ENCODE results near the gene CHST11. TPM values are rescaled to one million over a fixed set of nuclear protein-coding genes. Genes with fewer than 3 reads are reported as not detected.

The CHST11 gene
- total RNA-seq, 2 donors from 2014 or later = 7.8 to 11.9 TPM

- H3K36me3 ChIP-seq = no peaks in the 10 kb centered on the region
- TF ChIP-seq CTCF (IDR thresholded peaks at IDR 0.05) = no peak
- H3K4me3 ChIP-seq = no peak overlapping the region
- H3K4me1 ChIP-seq = peaks cover 0 to 77% of the 10 kb centered on the region in 2 donors
- H3K27ac ChIP-seq = peak overlapping the region; percentile 84 to 90
- no peak for DNase-seq (ENCODE audit: low spot score)
- no peaks in the 10 kb centered on the region for H3K9me3 ChIP-seq
- H3K27me3 ChIP-seq = no peaks in the 10 kb centered on the region
These were observed 213.1 kb downstream of the CHST11 start for GRCh38 chr12:104669851-104670337.

- H3K27me3 ChIP-seq = no peaks in the 10 kb centered on the region
- H3K27ac ChIP-seq = peak overlapping the region; percentile 84 to 90
- no peaks in the 10 kb centered on the region for H3K9me3 ChIP-seq
- no peak for DNase-seq (ENCODE audit: low spot score)
- H3K4me1 ChIP-seq = peaks cover 0 to 77% of the 10 kb centered on the region in 2 donors
- TF ChIP-seq CTCF (IDR thresholded peaks at IDR 0.05) = no peak
- H3K4me3 ChIP-seq = no peak overlapping the region
- no peaks in the 10 kb centered on the region for H3K36me3 ChIP-seq
These were observed 214.0 kb downstream of the CHST11 start for GRCh38 chr12:104670439-104671408.

- DNase-seq (ENCODE audit: low spot score) = peak; percentile 95
- Histone ChIP-seq H3K4me1 (peaks cover 0 to 77% of the 10 kb centered on the region in 2 donors), H3K27ac (peak overlapping the region; percentile 84 to 90), H3K27me3 (no peaks in the 10 kb centered on the region), H3K4me3 (no peak overlapping the region), H3K9me3 (no peaks in the 10 kb centered on the region), H3K36me3 (no peaks in the 10 kb centered on the region)
- TF ChIP-seq CTCF (IDR thresholded peaks at IDR 0.05) = no peak
These were observed 214.8 kb downstream of the CHST11 start for GRCh38 chr12:104671409-104672095.

- no peaks in the 10 kb centered on the region for H3K9me3 ChIP-seq
- peaks cover 0 to 76% of the 10 kb centered on the region in 2 donors for H3K4me1 ChIP-seq
- no peak for TF ChIP-seq CTCF (IDR thresholded peaks at IDR 0.05)
- no peaks in the 10 kb centered on the region for H3K27me3 ChIP-seq
- no peak for DNase-seq (ENCODE audit: low spot score)
- H3K36me3 ChIP-seq = no peaks in the 10 kb centered on the region
- H3K4me3 ChIP-seq = no peak overlapping the region
- peak overlapping the region; percentile 84 to 90 for H3K27ac ChIP-seq
These were observed 215.3 kb downstream of the CHST11 start for GRCh38 chr12:104672096-104672445.

GRCh38 chr12:104672501-104673265 lies 215.9 kb downstream of the CHST11 start:
- no peak overlapping the region for H3K4me3 ChIP-seq
- H3K27me3 ChIP-seq = no peaks in the 10 kb centered on the region
- TF ChIP-seq CTCF (IDR thresholded peaks at IDR 0.05) = no peak
- H3K4me1 ChIP-seq = peaks cover 0 to 70% of the 10 kb centered on the region in 2 donors
- H3K36me3 ChIP-seq = no peaks in the 10 kb centered on the region
- no peaks in the 10 kb centered on the region for H3K9me3 ChIP-seq
- H3K27ac ChIP-seq = peak overlapping the region; percentile 84 to 90
- DNase-seq (ENCODE audit: low spot score) = peak; percentile 68

Data from right atrium auricular region (tissue), 2 donors.